A673 (cell line): ENCODE results near the gene SPACA6.

Experiments
- CTCF ChIP-seq: fragments of 300-800, 200-600 bp; sonication (generic); conservative IDR thresholded peaks from 2 replicates; pipeline ENCODE4 v1.5.1; 2017; ENCODE audit warnings: low read depth, mild to moderate bottlenecking, antibody characterized with exemption, low read length, moderate library complexity, mixed read lengths
- EZH2 ChIP-seq: fragments of 200-600 bp; sonication (generic); IDR thresholded peaks from 2 replicates; pipeline ENCODE4 v1.6.1; 2017; ENCODE audit warnings: borderline replicate concordance, low read depth, mild to moderate bottlenecking, mixed read lengths, antibody characterized with exemption, low read length; ENCODE audit not compliant: poor library complexity, severe bottlenecking

GRCh38 chr19:51695088-51695487 lies 2.0 kb downstream of the SPACA6 start:
- TF ChIP-seq CTCF, result no peak
- no peak for TF ChIP-seq EZH2
